ENCODE results near the gene BMERB1.
"Not testable (repeated sequence)": the region's sequence is repeated elsewhere in the genome, so short reads cannot be mapped to it uniquely, and the experiment has no call there.

BMERB1 gene

DNA sequence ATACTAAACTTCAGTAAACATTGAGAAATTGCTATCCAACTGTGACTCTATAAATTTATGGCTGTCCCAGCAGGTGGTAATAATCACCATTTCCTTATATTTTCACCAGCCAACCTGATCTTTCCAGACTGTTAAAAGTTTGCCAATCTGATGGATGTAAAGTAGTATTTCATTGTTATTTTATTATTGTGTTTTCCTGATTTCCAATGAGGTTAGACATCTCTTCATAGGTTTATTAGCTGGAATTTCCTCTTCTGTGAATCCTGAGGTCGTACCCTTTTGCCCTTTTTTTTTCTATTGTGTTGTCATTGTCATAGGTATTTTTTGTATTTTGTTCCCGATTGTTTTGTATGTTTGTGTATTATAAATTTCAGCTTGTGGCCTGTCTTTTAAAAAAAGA lies 31.7 kb downstream of the BMERB1 start:
- DNase-seq = no peak

DNA sequence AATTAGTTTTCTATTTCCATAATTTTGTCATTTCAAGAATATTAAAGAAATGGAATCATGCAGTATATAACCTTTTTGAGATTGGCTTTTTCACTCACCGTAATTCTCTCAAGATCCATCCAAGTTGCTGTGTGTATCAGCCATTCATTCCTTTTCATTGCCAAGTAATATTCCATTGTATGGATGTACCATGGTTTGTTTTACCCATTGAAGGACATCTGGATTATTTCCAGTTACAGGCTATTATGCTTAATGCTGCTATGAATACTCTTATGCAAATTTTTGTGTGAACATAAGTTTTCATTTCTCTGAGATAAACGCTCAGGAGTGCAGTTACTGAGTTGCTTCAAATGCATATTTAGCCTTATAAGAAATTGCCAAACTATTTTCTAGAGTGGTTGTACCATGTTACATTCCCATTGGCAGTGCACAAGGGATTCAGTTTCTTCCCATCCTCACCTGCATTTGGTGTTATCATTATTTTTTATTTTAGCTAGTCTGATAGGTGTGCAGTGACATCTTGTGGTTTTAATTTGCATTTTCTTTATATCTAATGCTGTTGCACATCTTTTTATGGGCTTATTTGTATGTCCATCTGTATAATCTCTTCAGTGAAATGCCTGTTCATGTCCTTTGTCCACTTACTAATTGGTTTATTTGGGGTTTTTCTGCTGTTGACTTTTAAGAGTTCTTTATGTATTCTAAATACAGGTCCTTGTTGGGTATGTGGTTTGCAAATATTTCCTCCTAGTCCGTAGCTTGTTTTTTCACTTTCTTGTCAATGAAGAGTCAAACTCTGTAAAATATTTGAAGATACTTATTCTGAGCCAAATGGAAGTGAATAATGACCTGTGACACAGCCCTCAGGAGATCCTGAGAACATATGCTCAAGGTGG lies 32.7 kb downstream of the BMERB1 start:
- no peak for DNase-seq

- not testable (repeated sequence) for DNase-seq
Observed at GRCh38 chr16:15476971-15477370, 42.6 kb downstream of the BMERB1 start.

DNA sequence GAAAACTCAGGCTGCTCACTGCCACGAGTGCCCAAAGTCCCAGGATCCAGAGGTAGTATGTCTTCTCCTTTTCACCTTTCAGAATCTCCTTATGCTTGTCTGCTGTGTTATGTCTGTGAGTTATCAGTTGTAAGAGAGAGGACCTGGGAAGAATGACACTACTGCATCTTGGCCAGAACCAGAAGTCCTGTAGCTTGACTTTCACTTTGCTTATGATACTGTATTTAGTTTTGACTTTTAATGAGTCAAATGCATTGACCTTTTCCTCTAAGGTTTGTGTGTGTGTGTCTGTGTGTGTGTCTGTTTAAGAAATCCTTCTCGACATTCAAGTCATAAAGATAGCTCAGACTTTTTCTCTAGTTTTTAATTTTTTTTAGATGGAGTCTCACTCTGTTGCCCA lies 43.4 kb downstream of the BMERB1 start:
- no peak for DNase-seq

GRCh38 chr16:15482068-15482747 lies 47.8 kb downstream of the BMERB1 start:
- no peak for DNase-seq

DNA sequence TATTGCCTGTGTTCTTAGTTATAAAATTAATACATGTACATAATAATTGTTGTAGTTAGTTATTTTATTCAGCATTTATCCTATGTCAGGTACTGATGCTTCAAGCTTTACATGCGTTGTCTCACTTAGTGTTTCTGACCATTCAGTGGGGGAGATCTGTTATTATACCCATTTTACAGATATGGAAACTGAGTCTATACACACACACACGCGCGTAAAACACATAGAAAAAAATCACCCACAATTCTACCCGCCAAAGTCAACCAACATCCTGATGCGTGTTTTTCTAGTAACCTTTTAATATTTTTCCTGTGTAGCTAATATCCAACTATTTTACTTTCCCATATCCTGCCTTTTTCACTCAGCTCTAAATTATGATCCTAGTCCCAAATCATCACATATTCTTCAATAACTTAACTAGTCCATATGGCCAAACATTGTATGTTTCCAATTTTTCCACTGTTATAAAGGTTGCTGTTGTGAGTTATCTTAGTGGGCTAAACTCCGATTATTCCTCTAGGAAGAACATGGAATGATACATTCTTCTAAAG lies 48.4 kb downstream of the BMERB1 start:
- DNase-seq = no peak

DNA sequence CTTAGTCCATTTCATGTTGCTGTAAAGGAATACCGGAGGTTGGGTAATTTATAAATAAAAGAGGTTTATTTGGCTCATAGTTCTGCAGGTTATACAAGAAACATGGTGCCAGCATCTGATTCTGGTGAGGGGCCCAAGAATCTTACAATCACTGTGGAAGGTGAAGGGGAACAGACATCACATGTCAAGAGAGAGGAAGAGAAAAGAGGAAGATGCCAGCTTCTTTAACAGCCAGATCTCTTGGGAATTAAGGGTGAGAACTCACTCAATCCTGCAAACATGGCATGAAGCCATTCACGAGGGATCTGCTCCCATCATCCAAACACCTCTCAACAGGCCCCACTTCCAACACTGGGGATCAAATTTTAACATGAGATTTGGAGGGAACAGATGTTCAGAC lies 49.5 kb downstream of the BMERB1 start:
- no peak for DNase-seq

GRCh38 chr16:15484662-15485061 lies 50.3 kb downstream of the BMERB1 start:
- no peak for DNase-seq

GRCh38 chr16:15485175-15485574 lies 50.8 kb downstream of the BMERB1 start:
- DNase-seq = no peak

DNA sequence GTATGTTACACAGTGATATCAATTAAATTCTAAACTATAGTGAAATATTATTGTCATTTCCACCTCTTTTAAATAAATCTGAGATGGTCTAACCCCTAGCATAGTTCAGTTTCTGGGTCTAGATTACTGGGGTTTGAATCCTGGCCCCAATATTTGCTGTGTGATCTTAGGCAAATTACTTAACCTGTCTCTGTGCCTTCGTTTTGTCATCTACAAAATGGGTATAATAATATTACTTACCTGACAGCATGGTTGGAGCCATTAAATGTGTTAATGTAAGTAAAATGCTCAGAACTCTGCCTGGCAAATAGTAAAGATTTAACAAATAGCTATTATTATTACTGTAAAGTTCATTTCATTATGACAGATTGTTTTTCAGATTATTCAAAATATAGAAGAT lies 52.3 kb downstream of the BMERB1 start:
- DNase-seq = no peak

GRCh38 chr16:15487336-15488284 lies 53.2 kb downstream of the BMERB1 start:
- DNase-seq = no peak

- no peak for DNase-seq
Observed at GRCh38 chr16:15489016-15489415, 54.6 kb downstream of the BMERB1 start.

- no peak for DNase-seq
Observed at GRCh38 chr16:15490123-15490711, 55.8 kb downstream of the BMERB1 start.

- no peak for DNase-seq
Observed at GRCh38 chr16:15491411-15491810, 57.0 kb downstream of the BMERB1 start.

DNA sequence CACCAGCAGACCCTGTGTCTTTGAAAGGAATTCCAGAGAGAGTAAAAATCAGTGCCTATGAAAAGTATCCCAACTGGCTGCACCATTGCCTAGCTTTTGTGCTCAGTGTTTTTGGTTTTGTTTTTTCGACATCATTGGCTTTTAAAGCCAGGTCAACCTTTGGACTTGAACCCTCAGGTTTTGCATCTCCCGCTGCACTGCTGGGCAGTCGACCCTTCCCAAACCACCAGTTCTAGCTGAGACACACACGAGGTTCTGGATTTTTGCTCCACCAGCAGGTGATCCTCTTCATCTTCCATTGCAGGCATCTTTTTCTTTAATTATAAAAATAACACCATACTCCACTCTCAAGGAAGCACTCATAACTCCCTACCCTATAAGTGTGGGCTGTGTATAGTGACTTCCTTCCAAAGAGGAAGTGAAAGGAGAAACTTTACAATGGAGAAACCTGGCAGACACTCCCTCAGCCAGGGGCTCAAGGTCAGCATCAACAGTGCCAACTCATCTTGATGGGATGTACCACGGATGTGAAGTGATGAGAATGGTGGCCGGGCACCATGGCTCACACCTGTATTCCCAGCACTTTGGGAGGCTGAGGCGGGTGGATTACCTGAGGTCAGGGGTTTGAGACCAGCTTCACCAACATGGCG lies 57.8 kb downstream of the BMERB1 start:
- DNase-seq = no peak

GRCh38 chr16:15493466-15494180 lies 59.2 kb downstream of the BMERB1 start:
- DNase-seq = peak; percentile 54

- DNase-seq = no peak
Observed at GRCh38 chr16:15494236-15494635, 59.8 kb downstream of the BMERB1 start.

DNA sequence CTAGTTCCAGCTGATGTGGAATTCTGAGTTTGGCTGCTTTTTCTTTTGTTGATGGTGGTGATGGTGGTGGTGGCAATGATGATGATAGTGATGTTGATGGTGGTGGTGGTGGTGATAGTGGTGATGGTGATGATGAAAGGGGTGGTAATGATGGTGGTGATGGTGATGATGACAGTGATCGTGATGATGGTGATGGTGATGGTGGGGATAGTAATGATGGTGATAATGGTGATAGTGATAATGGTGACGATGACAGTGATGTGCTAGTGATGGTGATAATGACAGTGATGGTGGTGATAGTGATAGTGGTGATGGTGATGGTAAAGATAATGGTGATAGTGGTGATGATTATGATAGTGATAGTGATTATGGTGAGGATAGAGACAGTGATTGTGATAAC lies 61.5 kb downstream of the BMERB1 start:
- DNase-seq = no peak

DNA sequence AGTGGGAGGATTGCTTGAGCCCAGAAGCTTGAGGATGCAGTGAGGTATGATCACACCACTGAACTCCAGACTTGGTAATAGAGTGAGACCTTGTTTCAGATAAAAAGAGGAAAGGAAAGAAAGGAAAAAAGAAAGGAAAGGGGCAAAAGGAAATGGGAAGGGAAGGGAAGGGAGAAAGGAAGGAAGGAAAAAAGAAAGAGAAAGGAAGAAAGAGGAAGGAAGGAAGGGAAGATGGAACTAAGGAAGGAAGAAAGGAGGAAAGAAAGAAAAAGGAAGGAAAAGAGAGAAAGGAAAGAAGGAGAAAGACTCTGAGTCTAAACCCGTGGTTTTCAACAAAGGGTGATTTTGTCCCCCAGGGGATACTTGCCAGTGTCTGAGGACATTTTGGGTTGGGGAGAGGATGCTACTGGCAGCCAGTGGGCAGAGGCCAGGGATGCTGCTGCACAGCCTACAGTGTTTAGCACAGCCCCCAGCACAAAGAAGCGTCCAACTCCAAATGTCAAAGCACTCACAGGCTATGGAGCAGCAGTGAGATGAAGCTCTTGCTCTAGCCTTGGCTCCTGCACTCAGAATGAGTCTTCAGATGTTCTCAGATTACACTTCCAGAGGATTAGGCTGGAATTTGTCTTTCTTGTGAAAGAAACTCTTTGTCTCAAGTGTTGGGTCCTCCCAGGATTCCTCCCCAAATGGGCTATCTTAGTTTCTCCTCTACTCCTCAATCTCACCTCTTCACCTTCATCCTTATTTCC lies 64.2 kb downstream of the BMERB1 start:
- DNase-seq = no peak

- DNase-seq = peak; percentile 47
Observed at GRCh38 chr16:15502041-15502725, 67.8 kb downstream of the BMERB1 start.
